ENCODE results near the gene LGR5.

- TF ChIP-seq CTCF (IDR thresholded peaks at IDR 0.05; ENCODE audit: insufficient read depth, low read length, poor library complexity, severe bottlenecking) (no peak), EZH2phosphoT487 (conservative IDR thresholded peaks at IDR 0.05; ENCODE audit: low read length) (no peak)
Measured at GRCh38 chr12:71565535-71565934, 125.9 kb downstream of the LGR5 start.

All from SU-DHL-6 (cell line).